ENCODE data around the gene TMA7. TPM values are rescaled to one million over a fixed set of nuclear protein-coding genes. Genes with fewer than 3 reads are reported as not detected.

Gene TMA7
- total and polyA plus RNA-seq, 4 donors = 75.2 to 241 (median 113) TPM

DNA sequence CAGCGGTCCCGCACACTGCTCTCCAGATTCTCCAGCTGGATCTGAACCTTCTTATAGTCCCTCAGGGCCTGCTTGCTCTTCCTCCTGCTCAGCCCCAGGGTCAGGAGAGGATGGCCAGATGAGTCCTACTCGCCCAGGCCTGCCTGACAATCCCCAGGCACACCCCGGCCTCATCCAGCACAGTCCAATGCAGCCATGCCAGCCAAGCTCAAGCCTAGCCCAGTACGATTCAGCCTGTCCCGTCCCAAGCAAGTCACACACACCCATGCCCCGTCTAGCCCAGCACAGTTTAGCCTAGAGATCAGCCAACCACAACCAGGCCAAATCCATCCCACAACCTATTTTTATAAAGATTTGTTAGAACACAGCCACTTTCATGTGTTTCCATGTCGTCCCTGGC is 27.0 kb upstream of the TMA7 start:
- H3K27ac ChIP-seq (ENCODE audit: low read depth in 1 of 2, low read length in 2 of 2) = no peak overlapping the region
- no peak overlapping the region for H3K4me3 ChIP-seq (ENCODE audit: low read depth in 1 of 3, low read length in 3 of 3)
- no peak for DNase-seq (ENCODE audit: low spot score)
- TF ChIP-seq ZBTB33 (IDR thresholded peaks at IDR 0.05) (no peak), TAF1 (conservative IDR thresholded peaks at IDR 0.05) (no peak), FOXA1 (IDR thresholded peaks at IDR 0.05) (no peak), YY1 (IDR thresholded peaks at IDR 0.05) (no peak), FOXA2 (IDR thresholded peaks at IDR 0.05) (no peak), REST (IDR thresholded peaks at IDR 0.05) (no peak), NR2F2 (IDR thresholded peaks at IDR 0.05) (no peak), JUND (IDR thresholded peaks at IDR 0.05) (no peak), RAD21 (IDR thresholded peaks at IDR 0.05) (no peak), ATF3 (IDR thresholded peaks at IDR 0.05) (no peak), HNF4A (conservative IDR thresholded peaks at IDR 0.05) (no peak), MAX (IDR thresholded peaks at IDR 0.05) (no peak)
- H3K36me3 ChIP-seq (ENCODE audit: control insufficient read depth in 4 of 4, insufficient read depth in 3 of 4, low read depth in 1 of 4, low read length in 3 of 4) = peaks cover 37 to 99% (median 55%) of the 10 kb centered on the region in 4 donors
- WGBS = 84% methylated on average over 8 of the region's 8 CpGs
- no peaks in the 10 kb centered on the region for H3K27me3 ChIP-seq (ENCODE audit: control insufficient read depth in 4 of 4, insufficient read depth in 4 of 4, low read length in 3 of 4)
- no peak overlapping the region for H3K9ac ChIP-seq (ENCODE audit: low read depth in 1 of 2, low read length in 2 of 2)
- H3K9me3 ChIP-seq (ENCODE audit: control insufficient read depth in 4 of 4, low read length in 3 of 4) = no peaks in the 10 kb centered on the region
- no peaks in the 10 kb centered on the region for H3K4me1 ChIP-seq (ENCODE audit: control insufficient read depth in 4 of 4, insufficient read depth in 4 of 4, low read length in 3 of 4)

GRCh38 chr3:48413611-48414010 is 26.4 kb upstream of the TMA7 start:
- 75% methylated on average over 14 of the region's 14 CpGs for WGBS
- no peaks in the 10 kb centered on the region for H3K4me1 ChIP-seq (ENCODE audit: control insufficient read depth in 4 of 4, insufficient read depth in 4 of 4, low read length in 3 of 4)
- no peak overlapping the region for H3K4me3 ChIP-seq (ENCODE audit: low read depth in 1 of 3, low read length in 3 of 3)
- peaks cover 34 to 100% (median 56%) of the 10 kb centered on the region in 4 donors for H3K36me3 ChIP-seq (ENCODE audit: control insufficient read depth in 4 of 4, insufficient read depth in 3 of 4, low read depth in 1 of 4, low read length in 3 of 4)
- H3K27me3 ChIP-seq (ENCODE audit: control insufficient read depth in 4 of 4, insufficient read depth in 4 of 4, low read length in 3 of 4) = no peaks in the 10 kb centered on the region
- H3K27ac ChIP-seq (ENCODE audit: low read depth in 1 of 2, low read length in 2 of 2) = no peak overlapping the region
- no peak overlapping the region for H3K9ac ChIP-seq (ENCODE audit: low read depth in 1 of 2, low read length in 2 of 2)
- TF ChIP-seq NR2F2 (IDR thresholded peaks at IDR 0.05) (no peak), REST (IDR thresholded peaks at IDR 0.05) (no peak), JUND (IDR thresholded peaks at IDR 0.05) (no peak), TAF1 (conservative IDR thresholded peaks at IDR 0.05) (no peak), ATF3 (IDR thresholded peaks at IDR 0.05) (no peak), MAX (IDR thresholded peaks at IDR 0.05) (no peak), YY1 (IDR thresholded peaks at IDR 0.05) (no peak), HNF4A (conservative IDR thresholded peaks at IDR 0.05) (no peak), GABPA (IDR thresholded peaks at IDR 0.05 in 1 of 2, conservative IDR thresholded peaks at IDR 0.05 in 1 of 2) (no peak), FOXA1 (IDR thresholded peaks at IDR 0.05) (no peak), RAD21 (IDR thresholded peaks at IDR 0.05) (no peak), ZBTB33 (IDR thresholded peaks at IDR 0.05) (no peak)
- DNase-seq (ENCODE audit: low spot score) = no peak
- no peaks in the 10 kb centered on the region for H3K9me3 ChIP-seq (ENCODE audit: control insufficient read depth in 4 of 4, low read length in 3 of 4)

Data from liver (tissue), 9 donors.